ENCODE data around the gene ASB2. TPM values are rescaled to one million over a fixed set of nuclear protein-coding genes. Genes with fewer than 3 reads are reported as not detected.

ASB2 gene
- total RNA-seq, 2 donors from 2014 or later = 10.3 to 17.4 TPM

GRCh38 chr14:93905623-93906022 lies 70.7 kb downstream of the ASB2 start:
- no peak for DNase-seq (ENCODE audit: low spot score)
- no peaks in the 10 kb centered on the region for H3K27me3 ChIP-seq (replicated peaks; ENCODE audit: insufficient read depth)
- no peak for TF ChIP-seq POLR2AphosphoS5 (IDR thresholded peaks at IDR 0.05)
- TF ChIP-seq CTCF (IDR thresholded peaks at IDR 0.05) = no peak
- TF ChIP-seq POLR2A (IDR thresholded peaks at IDR 0.05) = no peak
- no peak overlapping the region for H3K27ac ChIP-seq
- H3K36me3 ChIP-seq = no peaks in the 10 kb centered on the region
- no peak overlapping the region for H3K4me3 ChIP-seq
- intact Hi-C loops (cut with DNase I) = loop anchor here (1.0 to 5.0 kb wide), 2 partner anchors 118 to 250 kb away; partner anchors contain the start of gene PRIMA1
- no peaks in the 10 kb centered on the region for H3K4me1 ChIP-seq (replicated peaks)
- no peaks in the 10 kb centered on the region for H3K9me3 ChIP-seq
- 85% methylated on average over 4 of the region's 4 CpGs for WGBS

- no peak for DNase-seq (ENCODE audit: low spot score)
- H3K27me3 ChIP-seq (replicated peaks; ENCODE audit: insufficient read depth) = no peaks in the 10 kb centered on the region
- TF ChIP-seq POLR2A (IDR thresholded peaks at IDR 0.05) (no peak), CTCF (IDR thresholded peaks at IDR 0.05) (peak in 2 of 4 experiments; percentile 16 to 23), POLR2AphosphoS5 (IDR thresholded peaks at IDR 0.05) (no peak)
- WGBS = 66% methylated on average over 15 of the region's 15 CpGs
- H3K4me3 ChIP-seq = no peak overlapping the region
- intact Hi-C loops (cut with DNase I) = no loop called here
- H3K36me3 ChIP-seq = no peaks in the 10 kb centered on the region
- H3K4me1 ChIP-seq (replicated peaks) = no peaks in the 10 kb centered on the region
- no peaks in the 10 kb centered on the region for H3K9me3 ChIP-seq
- no peak overlapping the region for H3K27ac ChIP-seq
These were observed 72.8 kb downstream of the ASB2 start for GRCh38 chr14:93903342-93904184.

- no peaks in the 10 kb centered on the region for H3K9me3 ChIP-seq
- intact Hi-C loops (cut with DNase I) = no loop called here
- H3K27me3 ChIP-seq (replicated peaks; ENCODE audit: insufficient read depth) = no peaks in the 10 kb centered on the region
- TF ChIP-seq POLR2A (IDR thresholded peaks at IDR 0.05) (no peak), POLR2AphosphoS5 (IDR thresholded peaks at IDR 0.05) (no peak), CTCF (IDR thresholded peaks at IDR 0.05) (no peak)
- 83% methylated on average over 13 of the region's 13 CpGs for WGBS
- no peak for DNase-seq (ENCODE audit: low spot score)
- no peak overlapping the region for H3K4me3 ChIP-seq
- peak overlapping the region in 1 of 2 donors; percentile 73 for H3K27ac ChIP-seq
- H3K4me1 ChIP-seq (replicated peaks) = no peaks in the 10 kb centered on the region
- H3K36me3 ChIP-seq = no peaks in the 10 kb centered on the region
These were observed 73.6 kb downstream of the ASB2 start for GRCh38 chr14:93902619-93903307.

- intact Hi-C loops (cut with DNase I) = no loop called here
These were observed 74.6 kb downstream of the ASB2 start for GRCh38 chr14:93901813-93902212.

More at GRCh38 chr14:93901813-93902212, 74.6 kb downstream of the ASB2 start:
- H3K36me3 ChIP-seq = no peaks in the 10 kb centered on the region
- no peaks in the 10 kb centered on the region for H3K9me3 ChIP-seq
- no peak overlapping the region for H3K4me3 ChIP-seq
- peak overlapping the region in 1 of 2 donors; percentile 73 for H3K27ac ChIP-seq
- no peaks in the 10 kb centered on the region for H3K4me1 ChIP-seq (replicated peaks)
- H3K27me3 ChIP-seq (replicated peaks; ENCODE audit: insufficient read depth) = no peaks in the 10 kb centered on the region
- TF ChIP-seq POLR2AphosphoS5 (IDR thresholded peaks at IDR 0.05) (peak; percentile 74), POLR2A (IDR thresholded peaks at IDR 0.05) (no peak), CTCF (IDR thresholded peaks at IDR 0.05) (no peak)
- peak; percentile 22 for DNase-seq (ENCODE audit: low spot score)
- WGBS = 26% methylated on average over 6 of the region's 6 CpGs

All from prostate gland (tissue), 2 donors.